GM15510 (cell line): ENCODE data around the gene DSTN.

Experiments used
- POLR2A ChIP-seq: IDR thresholded peaks from 3 replicates; pipeline ENCODE4 v1.6.1; 2011; ENCODE audit warnings: borderline replicate concordance; ENCODE audit not compliant: insufficient read length; ENCODE audit errors: extremely low read depth

The DSTN gene

GRCh38 chr20:17589161-17589834 lies 19.4 kb downstream of the DSTN start:
- no peak for TF ChIP-seq POLR2A

- TF ChIP-seq POLR2A = no peak
Measured at GRCh38 chr20:17590245-17590644, 20.4 kb downstream of the DSTN start.

- TF ChIP-seq POLR2A = no peak
Measured at GRCh38 chr20:17593902-17594301, 24.0 kb downstream of the DSTN start.

GRCh38 chr20:17594443-17594842 lies 24.6 kb downstream of the DSTN start:
- TF ChIP-seq POLR2A = no peak

- TF ChIP-seq POLR2A = no peak
Measured at GRCh38 chr20:17595856-17596255, 26.0 kb downstream of the DSTN start.

- TF ChIP-seq POLR2A = no peak
Measured at GRCh38 chr20:17598013-17598550, 28.2 kb downstream of the DSTN start.

- no peak for TF ChIP-seq POLR2A
Measured at GRCh38 chr20:17601957-17602356, 32.1 kb downstream of the DSTN start.

GRCh38 chr20:17602493-17602892 lies 32.6 kb downstream of the DSTN start:
- no peak for TF ChIP-seq POLR2A

- no peak for TF ChIP-seq POLR2A
Measured at GRCh38 chr20:17605131-17605660, 35.3 kb downstream of the DSTN start.

- no peak for TF ChIP-seq POLR2A
Measured at GRCh38 chr20:17606001-17606400, 36.1 kb downstream of the DSTN start.

GRCh38 chr20:17608701-17609497 lies 39.0 kb downstream of the DSTN start:
- TF ChIP-seq POLR2A = no peak

- no peak for TF ChIP-seq POLR2A
Measured at GRCh38 chr20:17609811-17610377, 40.0 kb downstream of the DSTN start.

GRCh38 chr20:17610566-17611289 lies 40.9 kb downstream of the DSTN start:
- no peak for TF ChIP-seq POLR2A

GRCh38 chr20:17611290-17611539 lies 41.3 kb downstream of the DSTN start:
- TF ChIP-seq POLR2A = no peak
